Activated T-cell treated with anti-CD3 and anti-CD28 coated beads for 24 hours (primary cell): Measurements from ENCODE around the gene LANCL2.
"Not testable (repeated sequence)": the region's sequence is repeated elsewhere in the genome, so short reads cannot be mapped to it uniquely, and the experiment has no call there.

Source experiments
- DNase-seq: peaks from one replicate; pipeline ENCODE4 v3.0.0-alpha.2; 2020; ENCODE audit warnings: low read depth

The LANCL2 gene

GRCh38 chr7:55405856-55406541, 40.9 kb downstream of the LANCL2 start:
- no peak for DNase-seq

GRCh38 chr7:55409482-55410225, 44.5 kb downstream of the LANCL2 start:
- DNase-seq, result no peak

- no peak for DNase-seq
Measured at GRCh38 chr7:55410667-55411239, 45.6 kb downstream of the LANCL2 start.

- DNase-seq, result no peak
Measured at GRCh38 chr7:55411844-55412243, 46.7 kb downstream of the LANCL2 start.

- DNase-seq, result no peak
Measured at GRCh38 chr7:55413442-55413841, 48.3 kb downstream of the LANCL2 start.

- DNase-seq, result peak; percentile 79
Measured at GRCh38 chr7:55415173-55415778, 50.1 kb downstream of the LANCL2 start.

GRCh38 chr7:55417456-55417855, 52.3 kb downstream of the LANCL2 start:
- not testable (repeated sequence) for DNase-seq

- no peak for DNase-seq
Measured at GRCh38 chr7:55420530-55420929, 55.4 kb downstream of the LANCL2 start.

- DNase-seq, result no peak
Measured at GRCh38 chr7:55423277-55423711, 58.2 kb downstream of the LANCL2 start.

- DNase-seq, result no peak
Measured at GRCh38 chr7:55423891-55424290, 58.8 kb downstream of the LANCL2 start.

GRCh38 chr7:55425141-55425752, 60.1 kb downstream of the LANCL2 start:
- no peak for DNase-seq

- DNase-seq, result no peak
Measured at GRCh38 chr7:55426676-55427075, 61.5 kb downstream of the LANCL2 start.

- DNase-seq, result no peak
Measured at GRCh38 chr7:55427342-55427741, 62.2 kb downstream of the LANCL2 start.

GRCh38 chr7:55427800-55428199, 62.7 kb downstream of the LANCL2 start:
- no peak for DNase-seq

- no peak for DNase-seq
Measured at GRCh38 chr7:55429835-55430499, 64.8 kb downstream of the LANCL2 start.

- DNase-seq, result no peak
Measured at GRCh38 chr7:55431898-55432297, 66.8 kb downstream of the LANCL2 start.

- no peak for DNase-seq
Measured at GRCh38 chr7:55432506-55432905, 67.4 kb downstream of the LANCL2 start.

GRCh38 chr7:55432939-55433784, 68.0 kb downstream of the LANCL2 start:
- DNase-seq, result no peak

- DNase-seq, result no peak
Measured at GRCh38 chr7:55435466-55435865, 70.3 kb downstream of the LANCL2 start.

- no peak for DNase-seq
Measured at GRCh38 chr7:55436457-55436856, 71.3 kb downstream of the LANCL2 start.

- DNase-seq, result no peak
Measured at GRCh38 chr7:55437375-55437774, 72.2 kb downstream of the LANCL2 start.
